ENCODE measurements around the gene PPP3R1.

Gene PPP3R1

DNA sequence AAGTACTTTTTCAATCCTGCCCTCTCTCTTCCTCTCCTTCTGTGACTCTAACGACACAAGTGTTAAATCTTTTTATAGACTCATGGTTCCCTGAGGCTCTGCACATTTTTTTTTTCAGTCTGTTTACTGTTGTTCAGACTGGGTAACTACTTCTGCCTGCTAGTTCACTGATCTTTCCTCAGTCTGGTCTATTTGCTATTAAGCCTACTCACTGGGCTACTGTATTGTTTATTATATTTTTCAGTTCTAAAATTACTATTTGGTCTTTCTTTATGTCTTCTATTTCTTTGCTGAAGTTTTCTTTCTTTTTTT is 21.3 kb downstream of the PPP3R1 start:
- Histone ChIP-seq H4K20me1 (ENCODE audit: insufficient read depth, low read length) (peaks cover 5% of the 10 kb centered on the region), H3K4me3 (ENCODE audit: low read depth, low read length, poor library complexity, severe bottlenecking) (no peak overlapping the region), H3K27me3 (ENCODE audit: insufficient read depth, low read length) (no peaks in the 10 kb centered on the region), H3K9ac (ENCODE audit: low read length) (no peak overlapping the region), H3K36me3 (ENCODE audit: insufficient read depth, low read length) (peaks cover under 1% of the 10 kb centered on the region; the same call in 1 of the 2 replicates), H2AFZ (ENCODE audit: low read length) (no peak overlapping the region), H3K4me2 (ENCODE audit: low read length) (no peak overlapping the region), H3K4me1 (ENCODE audit: insufficient read depth, low read length, severe bottlenecking) (peaks cover 60% of the 10 kb centered on the region), H3K27ac (ENCODE audit: low read depth, low read length, poor library complexity, severe bottlenecking) (peak overlapping the region; percentile 50), H3F3A (ENCODE audit: insufficient read depth, low read length) (no peaks in the 10 kb centered on the region), H3K9me3 (ENCODE audit: low read length) (no peaks in the 10 kb centered on the region), H3K79me2 (ENCODE audit: insufficient read depth, low read length) (peaks cover 98% of the 10 kb centered on the region), H3K9me2 (ENCODE audit: low read depth, low read length) (no peaks in the 10 kb centered on the region)
- no peak for TF ChIP-seq EZH2 (IDR thresholded peaks at IDR 0.05; ENCODE audit: borderline replicate concordance, low read length)

DNA sequence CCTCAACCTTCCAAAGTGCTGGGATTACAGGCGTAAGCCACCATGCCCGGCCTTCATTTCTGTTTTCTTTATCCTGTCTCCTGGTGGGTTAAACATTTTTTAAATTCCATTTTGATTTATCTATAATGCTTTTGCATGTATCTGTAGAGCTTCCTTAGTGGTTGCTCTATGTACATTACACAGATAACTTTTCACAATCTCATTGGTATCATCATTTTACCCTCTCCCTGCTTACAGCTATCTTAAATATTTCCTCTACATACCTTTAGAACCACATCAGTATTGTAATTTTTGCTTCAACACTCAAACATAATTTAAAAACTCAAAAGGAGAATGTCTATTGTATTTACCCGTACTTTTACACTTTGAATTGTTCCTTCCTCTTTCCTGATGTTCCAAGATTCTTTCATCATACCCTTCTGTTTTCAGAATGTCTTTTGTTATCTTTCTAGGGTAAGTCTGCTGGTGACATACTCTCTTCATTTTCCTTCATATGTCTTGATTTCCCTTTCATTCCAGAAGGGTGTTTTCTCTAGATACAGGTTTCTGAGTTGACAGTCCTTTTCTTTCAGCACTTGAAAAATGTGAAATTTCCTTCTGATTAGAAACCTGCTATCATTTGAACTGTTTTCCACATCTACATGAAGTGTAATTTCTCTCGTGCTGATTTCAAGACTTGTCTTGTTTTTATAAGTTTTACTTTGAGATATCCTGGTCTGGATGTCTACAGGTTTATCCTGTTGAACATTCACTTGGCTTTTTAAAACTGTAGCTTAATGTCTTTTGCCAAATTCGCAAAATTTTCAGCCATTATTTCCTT is 21.9 kb downstream of the PPP3R1 start:
- TF ChIP-seq, protein P1, sequence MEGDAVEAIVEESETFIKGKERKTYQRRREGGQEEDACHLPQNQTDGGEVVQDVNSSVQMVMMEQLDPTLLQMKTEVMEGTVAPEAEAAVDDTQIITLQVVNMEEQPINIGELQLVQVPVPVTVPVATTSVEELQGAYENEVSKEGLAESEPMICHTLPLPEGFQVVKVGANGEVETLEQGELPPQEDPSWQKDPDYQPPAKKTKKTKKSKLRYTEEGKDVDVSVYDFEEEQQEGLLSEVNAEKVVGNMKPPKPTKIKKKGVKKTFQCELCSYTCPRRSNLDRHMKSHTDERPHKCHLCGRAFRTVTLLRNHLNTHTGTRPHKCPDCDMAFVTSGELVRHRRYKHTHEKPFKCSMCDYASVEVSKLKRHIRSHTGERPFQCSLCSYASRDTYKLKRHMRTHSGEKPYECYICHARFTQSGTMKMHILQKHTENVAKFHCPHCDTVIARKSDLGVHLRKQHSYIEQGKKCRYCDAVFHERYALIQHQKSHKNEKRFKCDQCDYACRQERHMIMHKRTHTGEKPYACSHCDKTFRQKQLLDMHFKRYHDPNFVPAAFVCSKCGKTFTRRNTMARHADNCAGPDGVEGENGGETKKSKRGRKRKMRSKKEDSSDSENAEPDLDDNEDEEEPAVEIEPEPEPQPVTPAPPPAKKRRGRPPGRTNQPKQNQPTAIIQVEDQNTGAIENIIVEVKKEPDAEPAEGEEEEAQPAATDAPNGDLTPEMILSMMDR (IDR thresholded peaks at IDR 0.05; ENCODE audit: low read length): no peak
- TF ChIP-seq EZH2 (IDR thresholded peaks at IDR 0.05; ENCODE audit: borderline replicate concordance, low read length): no peak
- Histone ChIP-seq H3K36me3 (ENCODE audit: insufficient read depth, low read length) (peaks cover 6% of the 10 kb centered on the region), H3K4me2 (ENCODE audit: low read length) (no peak overlapping the region), H3K9me3 (ENCODE audit: low read length) (no peaks in the 10 kb centered on the region), H3F3A (ENCODE audit: insufficient read depth, low read length) (no peaks in the 10 kb centered on the region), H3K79me2 (ENCODE audit: insufficient read depth, low read length) (peaks cover 98% of the 10 kb centered on the region), H3K27ac (ENCODE audit: low read depth, low read length, poor library complexity, severe bottlenecking) (peak overlapping the region; percentile 50), H2AFZ (ENCODE audit: low read length) (no peak overlapping the region), H3K4me3 (ENCODE audit: low read depth, low read length, poor library complexity, severe bottlenecking) (no peak overlapping the region), H3K27me3 (ENCODE audit: insufficient read depth, low read length) (no peaks in the 10 kb centered on the region), H3K4me1 (ENCODE audit: insufficient read depth, low read length, severe bottlenecking) (peaks cover 54% of the 10 kb centered on the region), H3K9ac (ENCODE audit: low read length) (no peak overlapping the region), H3K9me2 (ENCODE audit: low read depth, low read length) (no peaks in the 10 kb centered on the region), H4K20me1 (ENCODE audit: insufficient read depth, low read length) (peaks cover 3% of the 10 kb centered on the region; the same call in 1 of the 2 replicates)

DNA sequence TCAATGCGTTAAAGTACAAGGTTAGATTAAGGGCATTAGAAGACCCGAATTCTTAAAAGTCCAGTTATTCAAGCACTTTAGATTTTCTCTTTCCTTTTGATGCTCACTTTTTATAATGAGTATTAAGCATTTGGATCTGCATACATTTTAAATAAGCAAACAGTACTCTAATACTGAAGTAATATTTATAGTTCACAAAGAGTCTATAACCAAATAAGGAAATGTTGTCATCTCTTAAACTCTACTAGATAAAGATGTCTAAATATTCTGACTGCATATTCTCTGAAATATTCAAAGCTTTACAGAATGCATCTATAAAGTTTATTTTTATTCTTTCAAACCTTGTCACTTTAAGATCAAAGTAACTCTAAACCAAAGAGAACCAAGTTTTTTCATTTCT is 25.5 kb downstream of the PPP3R1 start:
- H3F3A ChIP-seq (ENCODE audit: insufficient read depth, low read length): no peaks in the 10 kb centered on the region
- H3K4me2 ChIP-seq (ENCODE audit: low read length): no peak overlapping the region
- no peak overlapping the region for H3K9ac ChIP-seq (ENCODE audit: low read length)
- peaks cover 100% of the 10 kb centered on the region for H3K79me2 ChIP-seq (ENCODE audit: insufficient read depth, low read length)
- no peaks in the 10 kb centered on the region for H3K9me3 ChIP-seq (ENCODE audit: low read length)
- TF ChIP-seq, protein P1 (IDR thresholded peaks at IDR 0.05; ENCODE audit: low read length): no peak
- TF ChIP-seq EZH2 (IDR thresholded peaks at IDR 0.05; ENCODE audit: borderline replicate concordance, low read length): no peak
- H4K20me1 ChIP-seq (ENCODE audit: insufficient read depth, low read length): peaks cover 3% of the 10 kb centered on the region; the same call in 1 of the 2 replicates
- peaks cover 25% of the 10 kb centered on the region for H3K36me3 ChIP-seq (ENCODE audit: insufficient read depth, low read length)
- no peaks in the 10 kb centered on the region for H3K9me2 ChIP-seq (ENCODE audit: low read depth, low read length)
- H3K27me3 ChIP-seq (ENCODE audit: insufficient read depth, low read length): no peaks in the 10 kb centered on the region
- H3K4me3 ChIP-seq (ENCODE audit: low read depth, low read length, poor library complexity, severe bottlenecking): no peak overlapping the region
- H2AFZ ChIP-seq (ENCODE audit: low read length): no peak overlapping the region
- peaks cover 20% of the 10 kb centered on the region for H3K4me1 ChIP-seq (ENCODE audit: insufficient read depth, low read length, severe bottlenecking)
- H3K27ac ChIP-seq (ENCODE audit: low read depth, low read length, poor library complexity, severe bottlenecking): no peak overlapping the region

Data from OCI-LY1 (cell line).